SK-N-SH (cell line): Measurements from ENCODE around the gene ALDOB. TPM values are rescaled to one million over a fixed set of nuclear protein-coding genes. Genes with fewer than 3 reads are reported as not detected.

ENCODE experiments used
- CTCF ChIA-PET: fragments of 300-600, 350-600 bp; formaldehyde crosslinking; extraction: SDS; loops from one replicate; lab custom pipeline; 2021; lab: Yijun Ruan, JAX
- POLR2A ChIA-PET: fragments of 350-600 bp; sonication (Branson Sonifier 250); formaldehyde crosslinking; extraction: SDS; loops from one replicate; lab custom pipeline; 2020; ENCODE audit warnings: antibody characterized with exemption, inconsistent platforms; lab: Yijun Ruan, JAX
- DNase-seq: peaks from one replicate; pipeline ENCODE4 v3.0.0; 2012
- H2AFZ ChIP-seq: fragments of 200-600 bp; sonication (generic); 2 replicates; pipeline ENCODE4 v1.8.1; 2016; ENCODE audit warnings: antibody characterized with exemption, mild to moderate bottlenecking, low read depth
- H3F3A ChIP-seq: fragments of 200-600 bp; sonication (generic); replicated peaks from 2 replicates; pipeline ENCODE3; 2016; ENCODE audit warnings: antibody characterized with exemption, mild to moderate bottlenecking; ENCODE audit not compliant: insufficient read depth
- H3K27ac ChIP-seq, 2 experiments: fragments of 200-500 bp in 1 of 2; fragments of 200-600 bp in 1 of 2; sonication (Bioruptor generic) in 1 of 2; sonication (generic), shearing (Covaris generic) in 1 of 2; 2 replicates each; pipeline versions ENCODE4 v1.5.1 to v1.6.1; 2014 to 2016; ENCODE audit warnings: low read depth in 2 of 2, inconsistent platforms in 1 of 2, low read length in 1 of 2, mild to moderate bottlenecking in 1 of 2, mixed read lengths in 1 of 2
- H3K27me3 ChIP-seq: fragments of 200-600 bp; sonication (generic), shearing (Covaris generic); 2 replicates; pipeline ENCODE4 v1.6.1; 2016; ENCODE audit warnings: mixed run types; ENCODE audit not compliant: insufficient read depth
- H3K36me3 ChIP-seq, 2 experiments: fragments of 200-500 bp in 1 of 2; fragments of 200-600 bp in 1 of 2; sonication (Bioruptor generic) in 1 of 2; sonication (generic) in 1 of 2; replicated peaks in 1 of 2; 2 replicates each; pipeline versions ENCODE3 to v1.5.1; 2014 to 2016; ENCODE audit warnings: low read length in 1 of 2, mild to moderate bottlenecking in 1 of 2; ENCODE audit not compliant: insufficient read depth in 2 of 2, control insufficient read depth in 1 of 2
- H3K4me1 ChIP-seq, 2 experiments: fragments of 200-500 bp in 1 of 2; fragments of 200-600 bp in 1 of 2; sonication (Bioruptor generic) in 1 of 2; sonication (generic), shearing (Covaris generic) in 1 of 2; 2 replicates each; pipeline versions ENCODE4 v1.5.1 to v1.6.1; 2014 to 2016; ENCODE audit warnings: low read depth in 1 of 2, low read length in 1 of 2, mixed run types in 1 of 2; ENCODE audit not compliant: insufficient read depth in 2 of 2, control insufficient read depth in 1 of 2
- H3K4me2 ChIP-seq: fragments of 200-600 bp; sonication (generic), shearing (Covaris generic); 2 replicates; pipeline ENCODE4 v1.6.1; 2017; ENCODE audit warnings: mixed run types
- H3K4me3 ChIP-seq, 2 experiments: fragments of 200-500 bp in 1 of 2; fragments of 200-600 bp in 1 of 2; sonication (Bioruptor generic) in 1 of 2; sonication (generic), shearing (Covaris generic) in 1 of 2; 2 replicates each; pipeline versions ENCODE4 v1.5.1 to v1.8.1; 2014 to 2016; ENCODE audit warnings: low read depth in 2 of 2, inconsistent platforms in 1 of 2, low read length in 1 of 2, mild to moderate bottlenecking in 1 of 2, mixed read lengths in 1 of 2, moderate library complexity in 1 of 2
- H3K79me2 ChIP-seq: fragments of 200-600 bp; sonication (generic); 2 replicates; pipeline ENCODE4 v1.8.1; 2017; ENCODE audit warnings: mild to moderate bottlenecking; ENCODE audit not compliant: insufficient read depth
- H3K9ac ChIP-seq: fragments of 200-600 bp; sonication (generic); 2 replicates; pipeline ENCODE4 v1.6.1; 2017; ENCODE audit warnings: mixed run types
- H3K9me2 ChIP-seq: fragments of 200-600 bp; sonication (generic); 2 replicates; pipeline ENCODE4 v1.6.1; 2017; ENCODE audit warnings: mixed run types
- H3K9me3 ChIP-seq: fragments of 200-600 bp; sonication (generic); 2 replicates; pipeline ENCODE4 v1.6.1; 2017; ENCODE audit warnings: mixed run types, mild to moderate bottlenecking, moderate library complexity
- H4K20me1 ChIP-seq: fragments of 200-600 bp; sonication (generic); 2 replicates; pipeline ENCODE4 v1.6.1; 2017; ENCODE audit warnings: mild to moderate bottlenecking, mixed run types; ENCODE audit not compliant: insufficient read depth
- EZH2phosphoT487 ChIP-seq: fragments of 200-600 bp; sonication (generic); IDR thresholded peaks from 2 replicates; pipeline ENCODE4 v1.6.1; 2017; ENCODE audit warnings: low read depth, mixed run types, mild to moderate bottlenecking, antibody characterized with exemption, moderate library complexity, borderline replicate concordance
- FOXJ3 ChIP-seq: sonication (generic); formaldehyde crosslinking; IDR thresholded peaks from 2 replicates; pipeline ENCODE4 v1.5.1; 2020; ENCODE audit warnings: mild to moderate bottlenecking, missing genetic modification reagents
- GABPA ChIP-seq: IDR thresholded peaks from 2 replicates; pipeline ENCODE4 v1.4.0; 2012; ENCODE audit warnings: low read depth, mild to moderate bottlenecking
- GATA2 ChIP-seq: sonication (generic); formaldehyde crosslinking; IDR thresholded peaks from 2 replicates; pipeline ENCODE4 v1.5.0; 2020; ENCODE audit warnings: mild to moderate bottlenecking, missing genetic modification reagents
- JUND ChIP-seq: IDR thresholded peaks from 2 replicates; pipeline ENCODE4 v1.4.0; 2012
- MEF2A ChIP-seq: IDR thresholded peaks from 2 replicates; pipeline ENCODE4 v1.4.0; 2012; ENCODE audit warnings: low read depth, borderline replicate concordance
- MXI1 ChIP-seq: IDR thresholded peaks from 2 replicates; pipeline ENCODE4 v1.6.1; 2012; ENCODE audit warnings: mild to moderate bottlenecking, low read depth, low read length, improper control_type of control experiment
- POLR2AphosphoS5 ChIP-seq: IDR thresholded peaks from 2 replicates; pipeline ENCODE4 v1.6.1; 2012; ENCODE audit warnings: low read depth, low read length
- RAD21 ChIP-seq: IDR thresholded peaks from 2 replicates; pipeline ENCODE4 v1.6.1; 2012; ENCODE audit warnings: mild to moderate bottlenecking, low read length
- RCOR1 ChIP-seq: fragments of 150-350 bp; IDR thresholded peaks from 2 replicates; pipeline ENCODE4 v1.6.1; 2017; ENCODE audit warnings: antibody characterized with exemption, low read length
- RFX5 ChIP-seq: IDR thresholded peaks from 2 replicates; pipeline ENCODE4 v1.6.1; 2012; ENCODE audit warnings: mild to moderate bottlenecking, improper control_type of control experiment, low read length
- RXRA ChIP-seq: IDR thresholded peaks from 2 replicates; pipeline ENCODE4 v1.4.0; 2012; ENCODE audit warnings: low read depth, mild to moderate bottlenecking, borderline replicate concordance
- SIN3A ChIP-seq: IDR thresholded peaks from 2 replicates; pipeline ENCODE4 v1.6.1; 2012; ENCODE audit warnings: low read depth, mild to moderate bottlenecking, low read length, moderate library complexity, borderline replicate concordance
- SMC3 ChIP-seq: IDR thresholded peaks from 2 replicates; pipeline ENCODE4 v1.6.1; 2012; ENCODE audit warnings: low read depth, low read length, improper control_type of control experiment
- TAF1 ChIP-seq: IDR thresholded peaks from 2 replicates; pipeline ENCODE4 v1.6.1; 2012; ENCODE audit warnings: low read depth, mild to moderate bottlenecking, low read length, moderate library complexity, borderline replicate concordance
- TEAD4 ChIP-seq: IDR thresholded peaks from 2 replicates; pipeline ENCODE4 v1.4.0; 2012; ENCODE audit warnings: mild to moderate bottlenecking, borderline replicate concordance; ENCODE audit not compliant: insufficient read depth
- WGBS: methylation state at CpG from one replicate; pipeline ENCODE4 v1.1.6; 2017; ENCODE audit warnings: low lambda C conversion rate; 5-methylcytosine and 5-hydroxymethylcytosine counted together
- polyA plus RNA-seq, 3 experiments: library from polyadenylated mRNA; depleted of rRNA; stranded (reverse); fragments of >200 nt; gene quantifications; 2 replicates each; pipeline ENCODE4 v1.2.3, GENCODE V29; 2012
- TF ChIP-seq, protein P1 (sequence below): fragments of 200-600 bp; sonication (generic); IDR thresholded peaks from 2 replicates; pipeline ENCODE4 v1.6.1; 2017; ENCODE audit warnings: antibody characterized with exemption, mild to moderate bottlenecking, moderate library complexity
- TF ChIP-seq, protein P2 (sequence below): IDR thresholded peaks from 2 replicates; pipeline ENCODE4 v1.4.0; 2012; ENCODE audit warnings: low read depth, borderline replicate concordance
- TF ChIP-seq, protein P3 (sequence below): IDR thresholded peaks from 2 replicates; pipeline ENCODE4 v1.4.0; 2012; ENCODE audit warnings: low read depth
- TF ChIP-seq, protein P4 (sequence below): IDR thresholded peaks from 2 replicates; pipeline ENCODE4 v1.4.0; 2012; ENCODE audit warnings: low read depth, borderline replicate concordance

ALDOB gene
- polyA plus RNA-seq, 1 of the 3 experiments (the other 2 are of a cell fraction), result not detected

DNA sequence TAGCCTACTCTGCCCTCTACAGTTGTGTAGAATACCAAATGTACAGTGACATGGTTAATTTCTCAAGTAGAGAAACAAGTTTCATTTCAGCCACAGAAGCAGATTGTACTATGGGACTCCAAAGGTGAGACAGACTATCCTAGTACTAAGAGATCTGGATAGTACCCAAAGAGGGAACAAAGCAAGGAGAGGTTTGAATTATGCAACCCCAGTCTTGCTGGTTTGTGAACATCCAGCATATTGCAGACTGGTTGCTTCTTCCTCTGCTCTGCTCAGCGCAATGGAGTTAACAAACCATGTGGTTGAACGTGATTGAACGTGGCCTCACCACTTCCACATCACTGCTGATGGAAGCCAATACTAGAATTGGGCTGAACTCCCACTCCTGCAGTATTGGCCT is 43.3 kb upstream of the ALDOB start (continued):
- TF ChIP-seq, protein P1, sequence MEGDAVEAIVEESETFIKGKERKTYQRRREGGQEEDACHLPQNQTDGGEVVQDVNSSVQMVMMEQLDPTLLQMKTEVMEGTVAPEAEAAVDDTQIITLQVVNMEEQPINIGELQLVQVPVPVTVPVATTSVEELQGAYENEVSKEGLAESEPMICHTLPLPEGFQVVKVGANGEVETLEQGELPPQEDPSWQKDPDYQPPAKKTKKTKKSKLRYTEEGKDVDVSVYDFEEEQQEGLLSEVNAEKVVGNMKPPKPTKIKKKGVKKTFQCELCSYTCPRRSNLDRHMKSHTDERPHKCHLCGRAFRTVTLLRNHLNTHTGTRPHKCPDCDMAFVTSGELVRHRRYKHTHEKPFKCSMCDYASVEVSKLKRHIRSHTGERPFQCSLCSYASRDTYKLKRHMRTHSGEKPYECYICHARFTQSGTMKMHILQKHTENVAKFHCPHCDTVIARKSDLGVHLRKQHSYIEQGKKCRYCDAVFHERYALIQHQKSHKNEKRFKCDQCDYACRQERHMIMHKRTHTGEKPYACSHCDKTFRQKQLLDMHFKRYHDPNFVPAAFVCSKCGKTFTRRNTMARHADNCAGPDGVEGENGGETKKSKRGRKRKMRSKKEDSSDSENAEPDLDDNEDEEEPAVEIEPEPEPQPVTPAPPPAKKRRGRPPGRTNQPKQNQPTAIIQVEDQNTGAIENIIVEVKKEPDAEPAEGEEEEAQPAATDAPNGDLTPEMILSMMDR, result no peak
- TF ChIP-seq POLR2AphosphoS5, result no peak
- no peak for TF ChIP-seq GATA2
- TF ChIP-seq MXI1, result no peak

DNA sequence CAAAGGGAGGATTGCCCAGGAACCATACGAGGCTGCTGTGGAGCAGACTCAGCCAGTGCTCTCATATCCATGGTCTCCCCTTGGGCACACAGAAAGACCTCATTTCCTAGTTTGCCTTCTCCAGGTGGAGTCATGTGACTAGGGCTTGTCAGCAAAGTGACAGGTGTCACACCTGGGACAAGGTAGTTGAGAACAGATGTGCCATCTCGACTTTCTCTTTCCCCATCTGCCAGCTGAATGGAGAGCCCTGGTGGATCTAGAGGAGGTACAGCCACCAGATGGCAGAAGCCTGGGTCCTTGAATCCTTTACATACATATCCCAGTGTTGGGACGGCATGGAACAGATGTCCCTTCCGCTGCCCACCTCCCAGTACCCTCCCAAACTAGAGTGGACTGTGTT is 42.9 kb upstream of the ALDOB start:
- no peaks in the 10 kb centered on the region for H3K79me2 ChIP-seq
- no peaks in the 10 kb centered on the region for H3K4me1 ChIP-seq
- no peak for DNase-seq
- H3K27ac ChIP-seq, result no peak overlapping the region
- no peaks in the 10 kb centered on the region for H4K20me1 ChIP-seq
- 85% methylated on average over 4 of the region's 4 CpGs for WGBS
- no peak overlapping the region for H2AFZ ChIP-seq
- no peak overlapping the region for H3K9ac ChIP-seq
- H3K9me3 ChIP-seq, result no peaks in the 10 kb centered on the region
- ChIA-PET POLR2A (no interaction called here), CTCF (interaction anchor here (1.4 to 2.0 kb wide), 2 partner anchors 19 to 29 kb away, joined by 7 to 10 read pairs; no protein-coding TSS in a partner anchor)
- peaks cover 3% of the 10 kb centered on the region for H3F3A ChIP-seq
- no peak for TF ChIP-seq SIN3A
- no peak for TF ChIP-seq RXRA
- no peak for TF ChIP-seq RCOR1
- TF ChIP-seq RAD21, result no peak
- TF ChIP-seq SMC3, result no peak
- TF ChIP-seq JUND, result no peak
- no peak for TF ChIP-seq MEF2A
- no peak for TF ChIP-seq EZH2phosphoT487
- TF ChIP-seq, protein P2, sequence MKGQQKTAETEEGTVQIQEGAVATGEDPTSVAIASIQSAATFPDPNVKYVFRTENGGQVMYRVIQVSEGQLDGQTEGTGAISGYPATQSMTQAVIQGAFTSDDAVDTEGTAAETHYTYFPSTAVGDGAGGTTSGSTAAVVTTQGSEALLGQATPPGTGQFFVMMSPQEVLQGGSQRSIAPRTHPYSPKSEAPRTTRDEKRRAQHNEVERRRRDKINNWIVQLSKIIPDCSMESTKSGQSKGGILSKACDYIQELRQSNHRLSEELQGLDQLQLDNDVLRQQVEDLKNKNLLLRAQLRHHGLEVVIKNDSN, result no peak
- no peak for TF ChIP-seq TAF1
- TF ChIP-seq, protein P3, sequence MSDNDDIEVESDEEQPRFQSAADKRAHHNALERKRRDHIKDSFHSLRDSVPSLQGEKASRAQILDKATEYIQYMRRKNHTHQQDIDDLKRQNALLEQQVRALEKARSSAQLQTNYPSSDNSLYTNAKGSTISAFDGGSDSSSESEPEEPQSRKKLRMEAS, result no peak
- no peak for TF ChIP-seq TEAD4
- no peak for TF ChIP-seq FOXJ3 (CRISPR knock-in tag)
- TF ChIP-seq, protein P4, sequence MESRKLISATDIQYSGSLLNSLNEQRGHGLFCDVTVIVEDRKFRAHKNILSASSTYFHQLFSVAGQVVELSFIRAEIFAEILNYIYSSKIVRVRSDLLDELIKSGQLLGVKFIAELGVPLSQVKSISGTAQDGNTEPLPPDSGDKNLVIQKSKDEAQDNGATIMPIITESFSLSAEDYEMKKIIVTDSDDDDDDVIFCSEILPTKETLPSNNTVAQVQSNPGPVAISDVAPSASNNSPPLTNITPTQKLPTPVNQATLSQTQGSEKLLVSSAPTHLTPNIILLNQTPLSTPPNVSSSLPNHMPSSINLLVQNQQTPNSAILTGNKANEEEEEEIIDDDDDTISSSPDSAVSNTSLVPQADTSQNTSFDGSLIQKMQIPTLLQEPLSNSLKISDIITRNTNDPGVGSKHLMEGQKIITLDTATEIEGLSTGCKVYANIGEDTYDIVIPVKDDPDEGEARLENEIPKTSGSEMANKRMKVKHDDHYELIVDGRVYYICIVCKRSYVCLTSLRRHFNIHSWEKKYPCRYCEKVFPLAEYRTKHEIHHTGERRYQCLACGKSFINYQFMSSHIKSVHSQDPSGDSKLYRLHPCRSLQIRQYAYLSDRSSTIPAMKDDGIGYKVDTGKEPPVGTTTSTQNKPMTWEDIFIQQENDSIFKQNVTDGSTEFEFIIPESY, result no peak
- no peak for TF ChIP-seq GABPA
- TF ChIP-seq RFX5, result no peak
- no peak for TF ChIP-seq GATA2
- peaks cover 5 to 28% of the 10 kb centered on the region in 2 experiments for H3K36me3 ChIP-seq
- no peaks in the 10 kb centered on the region for H3K27me3 ChIP-seq
- no peak overlapping the region for H3K4me3 ChIP-seq
- no peaks in the 10 kb centered on the region for H3K9me2 ChIP-seq
- no peak overlapping the region for H3K4me2 ChIP-seq
